Measurements from ENCODE around the gene PNMT. TPM values are rescaled to one million over a fixed set of nuclear protein-coding genes. Genes with fewer than 3 reads are reported as not detected.

Gene PNMT
- total and polyA plus RNA-seq, 2 of the 13 experiments (the other 11 are each of a cell fraction or from before 2014, with no cell fraction given), result 0.25 TPM; not detected in 1

DNA sequence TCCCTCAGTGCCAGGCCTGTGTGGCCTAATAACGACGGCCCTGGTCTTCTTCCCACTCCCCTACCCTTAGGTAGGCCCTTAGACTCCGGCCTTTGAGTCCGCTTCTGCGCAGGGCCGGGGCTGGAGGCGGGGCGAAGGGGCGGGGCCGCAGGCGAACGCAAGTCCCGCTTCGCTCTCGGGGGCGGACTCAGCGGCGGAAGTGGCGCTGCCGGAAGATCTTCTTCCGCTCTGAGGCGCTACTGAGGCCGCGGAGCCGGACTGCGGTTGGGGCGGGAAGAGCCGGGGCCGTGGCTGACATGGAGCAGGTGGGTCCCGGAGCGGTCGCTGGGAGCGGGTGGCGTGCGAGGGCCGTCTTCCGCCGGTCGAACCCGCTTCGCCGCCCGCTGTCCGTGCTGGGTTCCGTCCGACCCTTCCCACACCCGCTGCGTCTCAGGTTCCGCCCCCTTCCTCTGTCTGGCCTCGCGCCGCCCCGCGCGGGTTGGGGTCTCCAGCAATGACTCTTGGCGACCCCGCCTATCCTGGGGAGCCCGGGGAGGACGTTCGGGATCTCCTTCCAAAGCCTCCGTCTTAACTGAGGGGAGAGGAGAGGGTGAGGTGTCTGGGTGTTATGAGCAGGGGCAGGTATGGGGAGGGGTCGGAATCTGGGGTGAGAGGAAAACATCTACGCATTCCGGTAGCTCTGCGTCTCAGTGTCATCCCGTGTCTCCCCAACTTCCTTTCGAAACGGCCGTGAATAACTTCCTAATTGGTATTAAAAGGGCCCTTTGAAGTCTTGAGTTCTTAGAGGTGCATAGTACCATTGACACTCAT lies 31.1 kb upstream of the PNMT start, which contains the start of gene STARD3 (continued):
- TF ChIP-seq, protein P1, sequence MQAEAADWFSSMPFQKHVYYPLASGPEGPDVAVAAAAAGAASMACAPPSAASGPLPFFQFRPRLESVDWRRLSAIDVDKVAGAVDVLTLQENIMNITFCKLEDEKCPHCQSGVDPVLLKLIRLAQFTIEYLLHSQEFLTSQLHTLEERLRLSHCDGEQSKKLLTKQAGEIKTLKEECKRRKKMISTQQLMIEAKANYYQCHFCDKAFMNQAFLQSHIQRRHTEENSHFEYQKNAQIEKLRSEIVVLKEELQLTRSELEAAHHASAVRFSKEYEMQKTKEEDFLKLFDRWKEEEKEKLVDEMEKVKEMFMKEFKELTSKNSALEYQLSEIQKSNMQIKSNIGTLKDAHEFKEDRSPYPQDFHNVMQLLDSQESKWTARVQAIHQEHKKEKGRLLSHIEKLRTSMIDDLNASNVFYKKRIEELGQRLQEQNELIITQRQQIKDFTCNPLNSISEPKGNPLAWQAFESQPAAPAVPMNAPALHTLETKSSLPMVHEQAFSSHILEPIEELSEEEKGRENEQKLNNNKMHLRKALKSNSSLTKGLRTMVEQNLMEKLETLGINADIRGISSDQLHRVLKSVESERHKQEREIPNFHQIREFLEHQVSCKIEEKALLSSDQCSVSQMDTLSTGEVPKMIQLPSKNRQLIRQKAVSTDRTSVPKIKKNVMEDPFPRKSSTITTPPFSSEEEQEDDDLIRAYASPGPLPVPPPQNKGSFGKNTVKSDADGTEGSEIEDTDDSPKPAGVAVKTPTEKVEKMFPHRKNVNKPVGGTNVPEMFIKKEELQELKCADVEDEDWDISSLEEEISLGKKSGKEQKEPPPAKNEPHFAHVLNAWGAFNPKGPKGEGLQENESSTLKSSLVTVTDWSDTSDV (CRISPR knock-in tag; IDR thresholded peaks at IDR 0.05), result peak; percentile 90
- TF ChIP-seq ETV6 (CRISPR knock-in tag; conservative IDR thresholded peaks at IDR 0.05) (peak; percentile 85), ZSCAN22 (CRISPR knock-in tag; IDR thresholded peaks at IDR 0.05) (peak; percentile 75), U2AF1 (optimal IDR thresholded peaks at IDR 0.05; ENCODE audit: low read depth, low read length) (no peak), FOXK1 (CRISPR knock-in tag; IDR thresholded peaks at IDR 0.05; ENCODE audit: borderline replicate concordance, low read depth) (0 out of 2 replicates have a peak, but pooled peaks have one; percentile 43), ZNF20 (CRISPR knock-in tag; IDR thresholded peaks at IDR 0.05) (peak; percentile 70; the same call in 1 of the 2 replicates), MLLT10 (CRISPR knock-in tag; IDR thresholded peaks at IDR 0.05) (no peak), MYNN (CRISPR knock-in tag; IDR thresholded peaks at IDR 0.05; ENCODE audit: low read depth) (peak; percentile 58), MIER3 (CRISPR knock-in tag; IDR thresholded peaks at IDR 0.05; ENCODE audit: borderline replicate concordance) (peak; percentile 28; the same call in 1 of the 2 replicates), ZNF567 (CRISPR knock-in tag; IDR thresholded peaks at IDR 0.05; ENCODE audit: borderline replicate concordance) (0 out of 2 replicates have a peak, but pooled peaks have one; percentile 46), NBN (conservative IDR thresholded peaks at IDR 0.05) (no peak), ZNF446 (CRISPR knock-in tag; IDR thresholded peaks at IDR 0.05) (no peak), KDM2A (CRISPR knock-in tag; IDR thresholded peaks at IDR 0.05; ENCODE audit: borderline replicate concordance, low read depth) (peak; percentile 93), ZNF383 (CRISPR knock-in tag; IDR thresholded peaks at IDR 0.05; ENCODE audit: borderline replicate concordance) (0 out of 2 replicates have a peak, but pooled peaks have one; percentile 22), ZNF33A (CRISPR knock-in tag; IDR thresholded peaks at IDR 0.05; ENCODE audit: borderline replicate concordance) (no peak), NFE2 (CRISPR knock-in tag; IDR thresholded peaks at IDR 0.05) (no peak), HNF4G (IDR thresholded peaks at IDR 0.05; ENCODE audit: borderline replicate concordance, low read depth, low read length) (no peak), HNF4G (CRISPR knock-in tag; IDR thresholded peaks at IDR 0.05; ENCODE audit: borderline replicate concordance, low read depth) (no peak), ZNF709 (CRISPR knock-in tag; IDR thresholded peaks at IDR 0.05) (no peak)
- TF ChIP-seq, protein P2, sequence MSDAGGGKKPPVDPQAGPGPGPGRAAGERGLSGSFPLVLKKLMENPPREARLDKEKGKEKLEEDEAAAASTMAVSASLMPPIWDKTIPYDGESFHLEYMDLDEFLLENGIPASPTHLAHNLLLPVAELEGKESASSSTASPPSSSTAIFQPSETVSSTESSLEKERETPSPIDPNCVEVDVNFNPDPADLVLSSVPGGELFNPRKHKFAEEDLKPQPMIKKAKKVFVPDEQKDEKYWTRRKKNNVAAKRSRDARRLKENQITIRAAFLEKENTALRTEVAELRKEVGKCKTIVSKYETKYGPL (CRISPR knock-in tag; IDR thresholded peaks at IDR 0.05), result 0 out of 2 replicates have a peak, but pooled peaks have one; percentile 35
- TF ChIP-seq, protein P3, sequence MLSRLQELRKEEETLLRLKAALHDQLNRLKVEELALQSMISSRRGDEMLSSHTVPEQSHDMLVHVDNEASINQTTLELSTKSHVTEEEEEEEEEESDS (CRISPR knock-in tag; IDR thresholded peaks at IDR 0.05; ENCODE audit: borderline replicate concordance), result no peak
- TF ChIP-seq, protein P4, sequence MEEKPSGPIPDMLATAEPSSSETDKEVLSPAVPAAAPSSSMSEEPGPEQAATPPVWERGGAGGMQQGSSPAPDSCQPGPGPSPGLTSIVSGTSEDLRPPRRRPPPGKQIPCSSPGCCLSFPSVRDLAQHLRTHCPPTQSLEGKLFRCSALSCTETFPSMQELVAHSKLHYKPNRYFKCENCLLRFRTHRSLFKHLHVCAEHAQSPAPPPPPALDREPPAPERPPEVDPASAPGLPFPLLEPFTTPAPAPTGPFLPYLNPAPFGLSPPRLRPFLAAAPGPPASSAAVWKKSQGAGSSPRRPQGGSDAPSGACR (CRISPR knock-in tag; IDR thresholded peaks at IDR 0.05), result peak; percentile 91
- TF ChIP-seq, protein P5, sequence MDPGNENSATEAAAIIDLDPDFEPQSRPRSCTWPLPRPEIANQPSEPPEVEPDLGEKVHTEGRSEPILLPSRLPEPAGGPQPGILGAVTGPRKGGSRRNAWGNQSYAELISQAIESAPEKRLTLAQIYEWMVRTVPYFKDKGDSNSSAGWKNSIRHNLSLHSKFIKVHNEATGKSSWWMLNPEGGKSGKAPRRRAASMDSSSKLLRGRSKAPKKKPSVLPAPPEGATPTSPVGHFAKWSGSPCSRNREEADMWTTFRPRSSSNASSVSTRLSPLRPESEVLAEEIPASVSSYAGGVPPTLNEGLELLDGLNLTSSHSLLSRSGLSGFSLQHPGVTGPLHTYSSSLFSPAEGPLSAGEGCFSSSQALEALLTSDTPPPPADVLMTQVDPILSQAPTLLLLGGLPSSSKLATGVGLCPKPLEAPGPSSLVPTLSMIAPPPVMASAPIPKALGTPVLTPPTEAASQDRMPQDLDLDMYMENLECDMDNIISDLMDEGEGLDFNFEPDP (CRISPR knock-in tag; conservative IDR thresholded peaks at IDR 0.05), result 0 out of 2 replicates have a peak, but pooled peaks have one; percentile 84
